Activated T-cell treated with anti-CD3 and anti-CD28 coated beads for 4 hours (primary cell): ENCODE results near the gene MAGI2.
"Not testable (repeated sequence)": the region's sequence is repeated elsewhere in the genome, so short reads cannot be mapped to it uniquely, and the experiment has no call there.

ENCODE experiments used
- DNase-seq: peaks from one replicate; pipeline ENCODE4 v3.0.0-alpha.2; 2020

Gene MAGI2

DNA sequence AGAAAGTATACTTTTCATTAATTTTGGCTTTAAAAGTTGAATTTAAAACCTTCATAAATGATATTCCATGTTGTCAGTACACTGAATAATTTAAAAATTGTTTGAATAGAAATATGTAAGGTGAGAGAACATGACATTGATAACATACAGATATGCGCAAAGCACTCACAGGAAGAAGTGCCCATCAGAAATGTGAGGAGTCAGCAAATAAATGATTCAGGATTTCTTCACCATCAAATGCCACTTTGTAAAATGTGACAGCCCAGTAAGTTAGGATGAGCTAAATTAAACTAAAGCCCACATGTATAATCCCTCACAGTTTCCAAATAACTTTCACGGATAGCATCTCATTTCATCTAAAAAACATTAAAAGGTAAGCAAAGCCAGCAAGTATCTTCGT, 417.6 kb downstream of the MAGI2 start:
- DNase-seq = no peak

DNA sequence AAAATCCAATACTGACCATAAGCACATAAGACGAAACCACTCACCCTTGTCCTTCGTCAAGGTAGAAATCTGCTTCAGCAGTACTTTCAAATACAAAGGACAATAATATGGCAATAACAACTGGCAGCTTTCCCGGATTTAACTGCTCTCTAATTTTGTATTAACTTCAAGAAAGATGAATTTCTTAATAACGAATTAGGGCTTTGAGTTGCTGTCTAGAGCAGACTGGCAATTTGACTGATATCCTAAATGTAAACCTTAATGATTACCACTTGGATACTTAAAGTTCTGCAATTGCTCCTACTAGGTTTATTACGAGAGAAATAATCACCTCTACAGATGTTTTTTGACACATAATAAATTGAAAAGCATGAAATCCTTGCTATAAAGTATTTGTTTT, 418.7 kb downstream of the MAGI2 start:
- DNase-seq = no peak

DNA sequence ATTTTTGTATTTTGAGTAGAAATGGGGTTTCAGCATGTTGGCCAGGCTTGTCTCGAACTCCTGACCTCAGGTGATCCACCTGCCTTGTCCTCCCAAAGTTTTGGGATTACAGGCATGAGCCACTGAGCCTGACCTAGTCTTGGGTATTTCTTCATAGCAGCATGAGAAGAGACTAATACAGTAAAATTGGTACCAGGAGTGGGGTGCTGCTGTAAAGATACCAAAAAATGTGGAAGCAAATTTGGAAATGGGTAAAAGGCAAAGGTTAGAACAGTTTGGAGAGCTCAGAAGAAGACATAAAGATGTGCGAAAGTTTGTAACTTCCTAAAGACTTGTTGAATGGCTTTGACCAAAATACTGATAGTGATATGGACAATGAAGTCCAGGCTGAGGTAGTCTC, 433.8 kb downstream of the MAGI2 start:
- not testable (repeated sequence) for DNase-seq

DNA sequence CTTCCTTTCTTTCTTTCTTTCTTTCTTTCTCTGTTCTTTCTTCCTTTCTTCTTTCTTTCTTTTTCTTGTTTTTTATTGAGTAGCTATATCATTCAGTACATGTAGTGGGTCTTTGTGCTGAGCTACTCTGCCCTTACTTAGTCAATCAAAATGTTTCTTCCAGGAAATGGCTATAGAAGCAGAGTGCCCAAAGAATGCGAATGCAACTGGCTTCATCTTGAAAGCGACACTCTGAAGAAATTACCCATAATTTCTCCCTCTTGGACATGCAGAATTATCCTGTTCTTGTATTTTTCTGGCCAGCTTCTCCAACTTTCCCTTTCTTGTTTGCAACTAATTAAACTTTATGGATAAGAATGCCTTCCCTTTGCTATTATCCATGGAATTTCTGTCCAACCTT, 441.5 kb downstream of the MAGI2 start:
- DNase-seq = no peak

DNA sequence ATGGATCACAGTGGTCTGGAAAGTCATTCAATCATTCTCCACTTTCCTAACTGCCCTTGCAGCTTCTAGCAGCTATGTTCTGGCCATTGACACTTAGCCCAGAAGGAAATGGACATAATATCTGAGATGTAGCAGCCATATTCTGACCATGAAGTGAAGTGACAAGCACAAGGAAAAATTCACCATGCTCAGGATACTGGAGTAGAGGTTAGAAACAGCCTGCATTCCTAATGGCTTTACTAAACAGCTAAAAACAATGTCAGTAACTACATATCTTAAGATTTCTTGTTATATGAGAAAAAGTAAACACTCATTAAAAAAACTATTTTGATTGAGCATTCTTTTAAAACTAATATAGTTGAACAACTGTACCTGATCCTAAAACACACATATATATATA, 443.8 kb downstream of the MAGI2 start:
- DNase-seq = no peak

DNA sequence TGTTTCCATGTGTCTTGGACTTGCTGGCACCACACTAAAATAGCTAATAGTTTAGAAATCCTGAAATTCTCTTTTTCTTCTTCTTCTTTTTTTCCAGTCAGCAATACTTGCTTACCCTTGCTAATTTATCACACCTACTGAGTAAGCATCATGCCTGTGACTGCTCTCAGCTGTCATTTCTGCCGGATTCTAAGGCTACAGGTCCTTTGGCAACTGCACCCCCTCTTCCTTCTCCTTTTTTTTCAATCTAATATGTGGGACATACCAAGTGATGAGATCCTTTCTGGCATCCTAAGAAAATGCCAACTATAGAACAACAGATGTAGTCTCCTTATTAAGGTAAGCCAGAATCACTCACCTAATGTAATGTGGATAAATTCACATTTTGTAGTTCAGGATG, 444.7 kb downstream of the MAGI2 start:
- DNase-seq = no peak

DNA sequence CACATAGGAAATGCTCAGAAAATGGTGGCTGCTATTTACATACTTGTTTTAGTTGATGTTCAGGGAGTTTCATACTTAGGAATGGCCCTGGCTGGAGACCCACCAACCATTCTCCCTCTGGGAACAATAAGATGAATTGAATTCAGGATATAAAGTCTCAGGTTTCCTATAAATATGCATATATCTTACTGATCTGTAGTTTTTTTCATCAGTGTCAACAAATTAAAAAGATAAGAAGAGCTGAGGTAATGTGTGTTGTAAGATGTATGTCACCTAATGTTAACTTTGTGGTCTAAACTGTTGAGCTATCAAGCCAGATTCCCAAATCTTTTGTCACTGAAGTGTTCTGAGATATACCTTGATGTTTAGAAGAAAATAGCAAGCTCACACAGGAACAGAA, 457.5 kb downstream of the MAGI2 start:
- DNase-seq = no peak

DNA sequence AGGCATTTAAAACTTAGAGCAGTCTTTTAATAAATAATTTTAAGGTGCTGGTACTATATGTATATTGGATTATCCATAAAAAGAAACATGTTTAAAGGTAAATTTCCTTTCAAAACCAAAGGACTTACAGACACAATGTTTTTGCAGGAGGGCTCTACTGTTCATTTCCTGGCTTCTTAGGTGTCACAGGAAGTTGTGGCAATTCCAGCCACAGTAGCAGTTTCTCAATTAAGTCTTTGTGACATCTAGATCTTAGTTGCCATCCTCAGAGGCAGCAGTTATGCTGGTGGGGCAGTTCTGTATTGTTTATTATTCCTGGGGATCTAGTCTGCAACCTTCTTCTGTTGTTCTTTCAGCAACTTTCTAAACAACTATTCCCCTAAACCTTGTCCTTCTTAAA, 460.1 kb downstream of the MAGI2 start:
- no peak for DNase-seq

DNA sequence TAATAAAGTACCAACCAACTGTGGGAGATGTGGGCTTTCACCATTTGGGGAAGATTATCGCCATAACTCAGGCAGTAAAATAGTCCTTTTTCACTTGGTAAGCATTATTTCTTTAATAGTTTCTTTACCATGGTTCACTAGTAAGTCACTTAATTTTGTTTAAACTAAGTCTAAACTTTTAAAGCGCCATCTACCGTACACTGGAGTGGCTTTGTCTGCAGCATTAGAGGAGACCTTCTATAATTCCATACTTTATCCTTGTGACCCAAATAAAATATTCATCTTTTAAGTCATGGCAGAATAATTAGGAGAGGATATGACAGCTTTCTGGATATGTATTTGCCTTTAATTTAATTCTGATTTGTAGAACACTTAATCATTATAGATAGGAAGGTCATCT, 468.0 kb downstream of the MAGI2 start:
- no peak for DNase-seq

DNA sequence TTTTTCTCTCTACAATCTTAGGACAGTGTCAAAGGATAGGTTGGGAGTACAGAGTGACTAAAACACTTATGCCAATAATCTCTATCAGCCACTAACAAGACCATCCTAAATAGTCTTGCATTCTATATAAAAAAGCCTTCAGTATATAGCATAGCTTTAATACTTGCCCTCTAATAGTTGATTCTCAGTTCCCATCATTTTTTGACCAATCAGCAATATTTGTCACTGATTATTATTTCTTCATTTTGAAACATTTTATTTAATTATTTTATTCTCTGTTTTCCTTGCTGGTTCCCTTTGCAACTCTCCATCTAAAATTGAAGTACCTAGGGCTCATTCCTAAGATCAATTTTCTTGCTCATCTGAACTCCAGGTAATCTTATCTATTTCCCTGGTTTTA, 470.0 kb downstream of the MAGI2 start:
- no peak for DNase-seq

DNA sequence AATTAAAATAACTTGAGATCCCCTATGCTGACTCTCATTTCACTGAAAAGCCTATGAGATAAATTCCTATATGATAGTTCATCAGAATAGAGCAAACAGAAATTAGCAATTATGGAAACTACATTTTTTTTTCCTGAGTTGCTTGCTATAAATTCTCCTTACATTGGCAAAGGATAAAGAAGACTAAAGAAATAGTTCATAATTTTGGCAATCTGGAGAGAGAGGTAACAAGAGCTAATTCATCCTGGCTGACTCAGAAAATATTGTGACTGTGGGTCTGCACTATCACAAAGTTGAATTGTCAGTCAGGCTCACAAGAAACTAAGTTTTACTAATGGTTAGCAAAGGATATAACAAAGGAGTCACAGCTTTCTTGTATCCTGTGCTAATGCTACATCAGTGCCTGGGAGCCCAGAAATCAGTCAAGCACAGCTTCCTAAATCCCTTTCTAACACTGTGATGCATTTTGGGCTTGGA, 483.0 kb downstream of the MAGI2 start:
- DNase-seq = no peak

DNA sequence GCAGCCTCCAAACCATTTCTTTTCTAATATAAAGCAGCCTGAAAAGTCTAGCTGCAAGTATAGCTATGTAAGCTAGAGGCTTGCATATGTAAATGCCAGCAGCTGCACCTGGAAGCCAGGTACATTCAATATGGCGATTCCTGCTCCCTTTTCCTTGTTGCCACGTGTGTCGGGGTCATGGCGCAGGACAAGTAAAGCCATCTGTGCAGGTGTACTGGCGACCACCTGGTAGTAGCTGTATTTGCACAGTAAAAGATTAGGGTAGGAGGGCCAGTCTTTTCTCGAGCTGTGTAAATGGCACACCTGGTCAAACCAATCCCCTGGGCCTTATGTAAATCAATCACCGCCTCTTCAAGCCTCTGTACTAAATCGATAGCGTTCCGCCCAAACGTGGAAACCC, 484.5 kb downstream of the MAGI2 start:
- DNase-seq = no peak

DNA sequence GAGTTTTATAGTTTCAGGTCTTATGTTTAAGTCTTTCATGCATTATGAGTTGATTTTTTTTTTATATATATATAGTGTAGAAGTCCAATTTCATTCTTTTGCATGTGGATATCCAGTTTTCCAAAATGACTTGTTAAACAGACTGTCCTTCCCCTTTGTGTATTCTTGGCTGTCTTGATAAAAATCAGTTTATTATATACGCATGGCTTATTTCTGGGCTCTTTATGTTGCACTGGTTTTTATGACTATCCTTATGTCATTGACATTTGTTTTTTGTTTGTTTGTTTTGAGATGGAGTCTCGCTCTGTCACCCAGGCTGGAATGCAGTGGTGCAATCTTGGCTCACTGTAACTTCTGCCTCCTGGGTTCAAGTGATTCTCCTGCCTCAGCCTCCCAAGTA, 485.9 kb downstream of the MAGI2 start:
- not testable (repeated sequence) for DNase-seq

DNA sequence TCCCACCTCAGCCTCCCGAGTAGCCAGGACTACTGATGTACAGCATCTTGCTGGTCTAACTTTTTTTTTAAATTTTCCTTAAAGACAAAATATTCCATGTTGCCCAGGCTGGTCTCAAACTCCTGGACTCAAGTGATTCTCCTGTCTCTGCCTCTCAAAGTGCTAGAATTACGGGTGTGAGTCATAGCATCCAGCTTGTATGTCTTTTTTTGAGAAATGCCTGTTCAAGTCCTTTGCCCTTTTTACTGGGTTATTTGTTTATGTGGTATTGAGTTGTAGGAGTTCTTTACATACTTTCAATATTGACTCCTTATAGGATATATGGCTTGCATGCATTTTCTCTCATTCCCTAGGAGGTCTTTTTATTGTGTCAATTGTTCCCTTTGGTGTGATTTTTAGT, 486.4 kb downstream of the MAGI2 start:
- no peak for DNase-seq

DNA sequence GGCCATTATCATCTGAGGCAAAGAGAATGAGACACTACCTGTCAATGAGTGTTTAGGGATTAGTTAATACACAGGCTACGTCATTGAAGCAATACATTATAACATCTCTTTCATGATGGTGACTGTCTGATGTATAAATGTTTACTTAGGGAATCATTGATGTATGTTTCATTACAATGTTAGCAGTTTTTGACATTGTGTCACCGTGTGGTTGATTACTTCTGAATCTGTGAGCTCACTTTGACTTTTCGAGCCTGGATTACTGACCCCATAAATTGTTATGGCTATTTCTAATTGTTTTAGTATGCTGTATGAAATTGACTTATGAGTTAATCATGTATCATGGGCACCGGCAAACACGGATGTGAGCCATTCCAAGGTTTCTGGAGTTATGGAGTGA, 494.0 kb downstream of the MAGI2 start:
- no peak for DNase-seq

DNA sequence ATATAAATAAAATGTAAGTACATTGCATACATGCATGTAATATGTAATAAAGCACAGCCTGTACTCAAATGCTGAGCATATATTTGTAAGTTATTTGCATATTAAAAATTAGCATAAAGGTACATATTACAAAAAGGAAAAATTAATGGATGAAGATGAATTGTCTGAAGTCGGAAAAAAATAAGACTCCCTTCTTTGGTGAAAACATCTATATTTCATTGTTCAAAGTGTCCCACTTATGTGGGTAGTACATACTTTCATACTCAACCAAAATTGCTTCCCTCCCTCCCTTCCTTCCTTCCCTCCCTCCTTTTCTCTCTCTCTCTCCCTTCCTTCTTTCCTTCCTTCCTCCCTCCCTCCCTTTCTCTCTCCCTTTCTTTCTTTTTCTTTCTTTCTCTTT, 498.1 kb downstream of the MAGI2 start:
- DNase-seq = no peak

DNA sequence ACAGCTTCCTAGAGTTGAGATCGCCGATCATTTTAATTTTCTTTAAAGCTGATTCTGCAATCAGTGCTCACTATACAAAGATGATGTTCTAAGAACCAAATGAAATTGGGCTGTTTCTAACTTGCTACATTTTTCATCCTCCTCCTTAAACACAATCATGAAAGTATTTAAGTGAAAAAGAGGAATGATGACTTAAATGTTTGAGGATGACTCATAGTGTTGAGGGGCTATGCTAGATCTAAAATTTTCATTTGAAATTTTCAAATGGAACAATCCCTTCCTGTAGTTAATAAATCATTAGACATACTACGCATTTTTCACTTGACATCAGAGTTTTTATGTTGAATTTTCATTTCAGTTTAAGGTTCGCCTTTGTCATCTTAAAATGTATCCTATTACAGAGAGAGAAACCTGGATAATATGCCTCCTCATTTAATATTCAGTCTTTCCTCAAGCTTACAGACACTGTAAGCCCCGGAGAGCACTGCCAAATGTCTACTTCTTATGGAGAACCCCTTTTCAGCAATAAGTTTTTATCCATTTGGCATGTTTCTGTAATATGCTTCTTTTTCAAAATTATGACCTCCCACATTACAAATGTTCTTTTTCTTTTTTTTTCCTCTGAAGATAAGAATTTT, 499.6 kb downstream of the MAGI2 start:
- DNase-seq = no peak

DNA sequence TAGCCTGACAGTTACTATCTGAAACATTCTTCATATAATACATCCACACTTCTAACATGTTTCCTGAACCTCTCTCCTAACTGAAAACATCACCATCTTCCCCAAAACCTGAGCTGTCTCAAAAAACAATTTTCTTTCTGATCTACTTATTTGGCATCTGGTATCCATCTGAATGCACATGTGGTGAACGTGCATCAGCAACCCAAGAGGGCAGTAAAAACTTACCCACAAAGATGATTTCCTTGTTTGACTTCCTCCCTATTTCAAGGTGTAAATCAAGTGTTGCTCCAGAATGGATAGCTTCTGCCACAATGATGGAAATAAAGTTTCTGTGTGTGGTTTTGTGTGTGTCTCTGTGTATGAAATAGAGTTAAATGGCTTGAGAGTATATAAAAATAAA, 500.4 kb downstream of the MAGI2 start:
- no peak for DNase-seq

DNA sequence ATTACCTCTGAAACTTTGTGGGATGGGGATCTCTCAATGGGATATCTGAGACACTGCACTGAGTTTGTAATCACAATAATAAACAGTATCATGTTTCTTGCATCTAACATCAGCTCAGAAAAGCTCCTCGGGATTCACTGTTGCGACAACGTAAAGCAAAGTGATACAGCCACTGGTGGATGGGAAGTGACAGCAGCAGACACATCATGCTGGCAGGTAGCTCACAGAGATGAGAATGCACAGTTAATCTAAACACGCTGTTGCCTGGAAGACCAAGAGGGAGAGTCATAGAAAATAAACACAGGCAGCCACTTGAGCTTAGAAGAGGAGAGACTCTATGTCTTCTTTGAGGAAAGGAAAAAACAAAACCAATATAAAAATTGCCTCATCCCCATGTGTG, 513.8 kb downstream of the MAGI2 start:
- DNase-seq = no peak

DNA sequence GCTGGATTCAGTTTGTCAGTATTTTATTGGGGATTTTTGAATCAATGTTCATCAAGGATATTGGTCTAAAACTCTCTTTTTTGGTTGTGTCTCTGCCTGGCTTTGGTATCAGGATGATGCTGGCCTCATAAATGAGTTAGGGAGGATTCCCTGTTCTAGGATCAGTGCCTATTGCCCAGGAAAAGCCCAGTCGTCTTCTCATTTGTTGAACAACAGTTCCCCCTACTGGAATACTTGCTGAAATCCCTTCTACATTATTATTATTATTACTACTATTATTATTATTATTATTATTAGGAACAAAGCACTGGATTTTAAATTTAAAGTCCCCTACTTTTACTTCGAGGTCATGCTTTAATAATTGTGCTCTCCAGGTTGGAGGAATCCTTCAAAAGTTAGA, 528.9 kb downstream of the MAGI2 start:
- no peak for DNase-seq

DNA sequence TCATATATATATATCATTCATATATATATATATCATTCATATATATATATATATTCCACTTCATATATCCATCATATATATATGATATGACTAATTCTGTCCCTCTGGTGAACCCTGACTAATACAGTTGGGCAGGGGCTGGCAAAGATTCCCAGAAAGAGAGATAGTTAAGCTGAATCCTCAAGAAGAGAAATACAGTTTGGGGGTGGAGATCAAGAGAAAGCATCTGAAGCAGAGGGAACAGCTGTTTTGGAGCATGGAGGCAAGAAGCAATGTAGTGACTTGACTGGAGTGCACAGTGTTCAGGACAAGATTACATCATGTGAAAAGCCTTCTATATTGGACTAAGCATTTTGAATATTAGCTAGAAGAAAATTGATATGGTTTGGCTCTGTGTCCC, 540.7 kb downstream of the MAGI2 start:
- DNase-seq = no peak

DNA sequence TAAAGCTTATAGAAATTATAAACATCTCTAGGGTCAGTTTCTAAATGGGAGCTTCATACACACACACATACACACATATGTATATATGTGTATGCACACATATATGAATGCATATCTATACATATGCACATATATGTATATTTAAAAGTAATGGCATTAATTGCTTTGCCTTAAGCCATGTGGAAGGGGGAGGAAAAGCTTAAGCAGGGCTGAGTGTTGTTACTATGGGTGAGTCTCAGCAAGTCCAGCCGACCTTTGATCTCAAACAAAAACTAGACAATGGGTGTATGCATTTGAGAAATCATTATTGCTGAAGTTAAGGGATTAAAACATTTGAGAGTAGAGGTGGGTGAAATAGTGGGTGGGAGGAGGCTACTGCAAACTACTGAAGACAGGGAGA, 546.7 kb downstream of the MAGI2 start:
- DNase-seq = no peak

DNA sequence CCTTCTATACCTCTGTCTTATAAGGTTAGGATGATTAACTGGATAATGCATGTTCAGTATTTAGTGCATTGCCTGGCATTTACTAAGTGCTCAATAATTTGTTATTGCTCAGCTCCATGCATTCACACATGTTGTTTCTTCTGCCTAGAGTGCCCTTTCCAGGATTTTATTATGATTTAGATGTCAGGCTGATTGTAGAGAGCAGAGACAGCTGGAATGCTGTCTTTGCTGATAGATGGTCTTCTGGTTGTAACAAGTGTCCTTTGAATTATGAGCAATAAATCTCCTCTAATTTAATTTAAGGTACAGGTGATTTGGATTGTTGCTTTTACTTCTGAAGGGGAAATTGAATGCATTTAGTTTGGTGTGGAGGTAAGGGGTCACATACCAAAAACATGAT, 548.0 kb downstream of the MAGI2 start:
- no peak for DNase-seq

DNA sequence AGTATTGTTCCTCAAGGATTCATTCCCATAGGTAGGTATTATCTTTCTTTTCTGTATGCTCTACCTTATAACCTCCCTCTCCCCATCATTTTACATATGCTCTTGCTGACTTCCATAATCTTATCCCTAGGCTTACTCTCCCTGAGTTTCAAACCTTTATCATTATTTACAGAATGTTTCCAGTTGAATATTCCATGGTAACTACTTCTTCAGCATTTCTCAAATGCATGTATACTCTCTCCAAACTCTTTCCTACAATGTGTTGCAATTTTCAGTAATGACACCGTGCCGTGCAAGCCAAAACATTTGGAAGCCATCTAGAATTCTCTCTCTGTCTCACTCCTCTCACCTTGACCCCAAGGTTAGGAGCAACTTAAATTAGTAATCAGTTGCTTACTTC, 548.5 kb downstream of the MAGI2 start:
- no peak for DNase-seq

DNA sequence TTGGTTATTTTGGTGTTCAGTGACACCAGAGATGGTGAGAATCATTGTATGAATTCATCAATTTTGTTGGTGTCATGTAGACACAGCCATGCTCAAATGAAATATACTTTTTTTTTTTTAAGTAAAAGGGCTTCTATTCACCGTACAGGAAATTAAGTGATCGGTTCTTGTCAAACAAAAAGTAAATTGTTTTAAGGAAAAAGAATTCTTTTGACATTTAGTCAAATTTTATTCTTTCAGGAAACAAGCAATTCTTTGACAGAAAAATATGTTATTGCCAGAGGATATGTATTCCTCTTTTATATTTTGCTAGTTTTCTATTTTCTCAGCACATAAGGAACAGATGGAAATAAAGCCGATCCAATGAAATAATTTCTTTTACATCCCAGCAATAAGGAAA, 551.9 kb downstream of the MAGI2 start:
- DNase-seq = no peak

DNA sequence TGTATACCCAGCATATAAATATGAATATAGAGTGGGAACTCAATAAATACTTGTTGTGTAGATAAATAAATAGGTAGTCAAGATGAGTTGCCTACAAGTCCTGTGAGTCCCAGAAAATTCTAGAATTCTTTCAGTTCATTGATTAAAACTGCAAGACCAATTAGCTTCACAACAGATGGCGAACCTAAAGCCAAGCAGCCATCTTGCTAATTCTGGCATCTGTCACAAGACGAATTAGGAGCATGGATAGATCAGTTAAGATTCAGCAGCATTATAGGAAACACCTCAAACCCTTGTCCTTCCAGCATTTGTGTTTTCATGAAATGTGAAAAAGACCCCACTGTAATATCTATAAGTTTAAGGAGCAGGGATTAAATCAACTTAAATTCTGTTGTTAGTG, 552.7 kb downstream of the MAGI2 start:
- no peak for DNase-seq
